Uterus (tissue), 2 donors: ENCODE measurements around the gene PKN3.

Source experiments
- POLR2A ChIP-seq, 2 donors: fragments of 450-650 bp; IDR thresholded peaks; one replicate each; pipeline ENCODE4 v1.6.1; 2016; ENCODE audit warnings: antibody characterized with exemption in 2 of 2, mild to moderate bottlenecking in 1 of 2, moderate library complexity in 1 of 2
- TF ChIP-seq, protein P1 (sequence below), 4 experiments: fragments of 200-600 bp in 2 of 4; fragments of 450-650 bp in 2 of 4; sonication (generic) in 2 of 4; IDR thresholded peaks; one replicate each; pipeline ENCODE4 v1.5.1; 2016 to 2019; ENCODE audit warnings: antibody characterized with exemption in 4 of 4, mild to moderate bottlenecking in 2 of 4, moderate library complexity in 1 of 4

DNA sequence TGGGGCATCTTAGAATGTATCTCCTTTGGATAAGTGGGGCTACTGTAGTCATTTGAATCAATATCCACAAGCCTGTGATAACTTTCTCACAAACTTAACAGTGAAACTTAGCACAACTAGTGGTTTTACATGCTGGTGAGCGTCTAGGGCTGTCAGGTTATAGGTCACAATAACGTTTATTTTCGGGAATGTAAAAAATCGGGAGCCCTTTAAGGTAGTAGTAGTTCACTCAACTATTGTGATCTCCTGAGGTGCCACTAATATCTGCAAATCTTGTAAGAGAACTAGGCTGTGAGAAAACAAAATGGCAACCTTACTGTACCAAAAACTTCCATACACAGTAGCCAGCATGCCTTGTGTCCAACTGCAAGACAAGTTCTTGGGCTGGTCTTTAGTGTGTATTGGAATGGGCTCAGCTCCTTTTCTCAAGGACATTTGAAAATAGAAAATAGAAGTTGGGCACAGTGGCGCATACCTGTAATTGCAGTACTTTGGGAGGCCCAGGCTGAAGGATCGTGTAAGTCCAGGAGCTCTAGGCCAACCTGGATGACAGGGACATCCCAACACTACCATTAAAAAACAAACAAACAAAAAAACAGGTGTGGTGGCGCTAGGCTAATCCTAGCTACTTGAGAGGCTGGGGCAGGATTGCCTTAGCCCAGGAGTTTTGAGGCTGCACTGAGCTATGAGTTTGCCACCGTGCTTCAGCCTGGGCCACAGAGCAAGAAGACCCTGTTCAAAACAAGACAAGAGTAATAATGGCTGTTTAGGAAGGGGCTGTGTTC is 5.2 kb upstream of the PKN3 start:
- TF ChIP-seq POLR2A (IDR thresholded peaks at IDR 0.05) = no peak
- TF ChIP-seq, protein P1, sequence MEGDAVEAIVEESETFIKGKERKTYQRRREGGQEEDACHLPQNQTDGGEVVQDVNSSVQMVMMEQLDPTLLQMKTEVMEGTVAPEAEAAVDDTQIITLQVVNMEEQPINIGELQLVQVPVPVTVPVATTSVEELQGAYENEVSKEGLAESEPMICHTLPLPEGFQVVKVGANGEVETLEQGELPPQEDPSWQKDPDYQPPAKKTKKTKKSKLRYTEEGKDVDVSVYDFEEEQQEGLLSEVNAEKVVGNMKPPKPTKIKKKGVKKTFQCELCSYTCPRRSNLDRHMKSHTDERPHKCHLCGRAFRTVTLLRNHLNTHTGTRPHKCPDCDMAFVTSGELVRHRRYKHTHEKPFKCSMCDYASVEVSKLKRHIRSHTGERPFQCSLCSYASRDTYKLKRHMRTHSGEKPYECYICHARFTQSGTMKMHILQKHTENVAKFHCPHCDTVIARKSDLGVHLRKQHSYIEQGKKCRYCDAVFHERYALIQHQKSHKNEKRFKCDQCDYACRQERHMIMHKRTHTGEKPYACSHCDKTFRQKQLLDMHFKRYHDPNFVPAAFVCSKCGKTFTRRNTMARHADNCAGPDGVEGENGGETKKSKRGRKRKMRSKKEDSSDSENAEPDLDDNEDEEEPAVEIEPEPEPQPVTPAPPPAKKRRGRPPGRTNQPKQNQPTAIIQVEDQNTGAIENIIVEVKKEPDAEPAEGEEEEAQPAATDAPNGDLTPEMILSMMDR (IDR thresholded peaks at IDR 0.05) = no peak
